DOHH2 (cell line): ENCODE results near the gene COMMD9.

Experiments
- EZH2phosphoT487 ChIP-seq: fragments of 200-600 bp; sonication (generic); IDR thresholded peaks from 2 replicates; pipeline ENCODE4 v1.6.1; 2017; ENCODE audit warnings: borderline replicate concordance, mild to moderate bottlenecking, antibody characterized with exemption, low read length, moderate library complexity, mixed read lengths
- TF ChIP-seq, protein P1 (sequence below): fragments of 200-600 bp; sonication (generic); IDR thresholded peaks from one replicate; pipeline ENCODE4 v1.5.1; 2014; ENCODE audit warnings: antibody characterized with exemption, mild to moderate bottlenecking, low read depth, low read length; ENCODE audit not compliant: poor library complexity, severe bottlenecking

GRCh38 chr11:36237391-36237790 lies 51.8 kb downstream of the COMMD9 start:
- no peak for TF ChIP-seq EZH2phosphoT487
- TF ChIP-seq, protein P1, sequence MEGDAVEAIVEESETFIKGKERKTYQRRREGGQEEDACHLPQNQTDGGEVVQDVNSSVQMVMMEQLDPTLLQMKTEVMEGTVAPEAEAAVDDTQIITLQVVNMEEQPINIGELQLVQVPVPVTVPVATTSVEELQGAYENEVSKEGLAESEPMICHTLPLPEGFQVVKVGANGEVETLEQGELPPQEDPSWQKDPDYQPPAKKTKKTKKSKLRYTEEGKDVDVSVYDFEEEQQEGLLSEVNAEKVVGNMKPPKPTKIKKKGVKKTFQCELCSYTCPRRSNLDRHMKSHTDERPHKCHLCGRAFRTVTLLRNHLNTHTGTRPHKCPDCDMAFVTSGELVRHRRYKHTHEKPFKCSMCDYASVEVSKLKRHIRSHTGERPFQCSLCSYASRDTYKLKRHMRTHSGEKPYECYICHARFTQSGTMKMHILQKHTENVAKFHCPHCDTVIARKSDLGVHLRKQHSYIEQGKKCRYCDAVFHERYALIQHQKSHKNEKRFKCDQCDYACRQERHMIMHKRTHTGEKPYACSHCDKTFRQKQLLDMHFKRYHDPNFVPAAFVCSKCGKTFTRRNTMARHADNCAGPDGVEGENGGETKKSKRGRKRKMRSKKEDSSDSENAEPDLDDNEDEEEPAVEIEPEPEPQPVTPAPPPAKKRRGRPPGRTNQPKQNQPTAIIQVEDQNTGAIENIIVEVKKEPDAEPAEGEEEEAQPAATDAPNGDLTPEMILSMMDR: no peak
